GM12878 (cell line): ENCODE measurements around the gene ZSCAN22. TPM values are rescaled to one million over a fixed set of nuclear protein-coding genes. Genes with fewer than 3 reads are reported as not detected.

Experiments
- ATF3 ChIP-seq: IDR thresholded peaks from 2 replicates; pipeline ENCODE4 v1.6.1; 2011; ENCODE audit warnings: low read depth, mild to moderate bottlenecking, low read length, moderate library complexity, borderline replicate concordance; ENCODE audit errors: extremely low read depth
- CEBPB ChIP-seq, 2 experiments: fragments of 150-350 bp in 1 of 2; IDR thresholded peaks; 2 replicates each; pipeline ENCODE4 v1.6.1; 2012 to 2014; ENCODE audit warnings: low read depth in 2 of 2, low read length in 2 of 2, borderline replicate concordance in 1 of 2, inconsistent platforms in 1 of 2
- CHD4 ChIP-seq: fragments of 200-600 bp; sonication (generic); IDR thresholded peaks from 2 replicates; pipeline ENCODE4 v1.6.1; 2016; ENCODE audit warnings: mild to moderate bottlenecking
- CTCF ChIP-seq, 3 experiments: IDR thresholded peaks in 2 of 3; conservative IDR thresholded peaks in 1 of 3; 2 replicates each; pipeline ENCODE4 v1.5.1; 2011; ENCODE audit warnings: low read depth in 3 of 3, low read length in 3 of 3, mild to moderate bottlenecking in 3 of 3, control low read depth in 2 of 3, moderate library complexity in 2 of 3, inconsistent platforms in 1 of 3, mixed read lengths in 1 of 3; ENCODE audit not compliant: control insufficient read depth in 2 of 3, insufficient read depth in 1 of 3; ENCODE audit errors: extremely low read depth in 1 of 3
- E2F8 ChIP-seq: fragments of 450-650 bp; IDR thresholded peaks from 2 replicates; pipeline ENCODE4 v1.6.1; 2018; ENCODE audit warnings: mild to moderate bottlenecking, low read depth, moderate library complexity; ENCODE audit not compliant: partially characterized antibody
- EED ChIP-seq: sonication (generic); IDR thresholded peaks from 2 replicates; pipeline ENCODE4 v1.6.1; 2016; ENCODE audit warnings: antibody characterized with exemption, low read depth
- FOS ChIP-seq: IDR thresholded peaks from 3 replicates; pipeline ENCODE4 v1.6.1; 2011; ENCODE audit warnings: borderline replicate concordance; ENCODE audit not compliant: insufficient read length; ENCODE audit errors: extremely low read depth
- JUNB ChIP-seq: IDR thresholded peaks from 2 replicates; pipeline ENCODE4 v1.6.1; 2016; ENCODE audit warnings: antibody characterized with exemption, mild to moderate bottlenecking
- KDM1A ChIP-seq: fragments of 200-600 bp; sonication (generic); IDR thresholded peaks from 2 replicates; pipeline ENCODE4 v1.6.1; 2016; ENCODE audit warnings: borderline replicate concordance
- MYC ChIP-seq: IDR thresholded peaks from 2 replicates; pipeline ENCODE4 v1.6.1; 2011; ENCODE audit warnings: mild to moderate bottlenecking, low read length, moderate library complexity, inconsistent platforms; ENCODE audit not compliant: insufficient read depth, insufficient replicate concordance, insufficient read length, severe bottlenecking
- NBN ChIP-seq: fragments of 450-650 bp; IDR thresholded peaks from 2 replicates; pipeline ENCODE4 v1.6.1; 2016
- NRF1 ChIP-seq: conservative IDR thresholded peaks from 2 replicates; pipeline ENCODE4 v1.6.1; 2011; ENCODE audit warnings: mild to moderate bottlenecking, low read depth, low read length, improper control_type of control experiment
- POLR2A ChIP-seq: IDR thresholded peaks from 2 replicates; pipeline ENCODE4 v1.6.1; 2011; ENCODE audit warnings: low read depth, mild to moderate bottlenecking, low read length
- POU2F2 ChIP-seq: IDR thresholded peaks from 3 replicates; pipeline ENCODE4 v1.6.1; 2011; ENCODE audit warnings: low read depth, mild to moderate bottlenecking, low read length, borderline replicate concordance
- RBBP5 ChIP-seq: fragments of 200-600 bp; sonication (generic); conservative IDR thresholded peaks from 2 replicates; pipeline ENCODE4 v1.6.1; 2016
- SIX5 ChIP-seq: IDR thresholded peaks from 2 replicates; pipeline ENCODE4 v1.6.1; 2011; ENCODE audit warnings: mild to moderate bottlenecking, low read depth, low read length, moderate library complexity; ENCODE audit not compliant: severe bottlenecking
- SKIL ChIP-seq: fragments of 450-650 bp; IDR thresholded peaks from 2 replicates; pipeline ENCODE4 v1.6.1; 2017; ENCODE audit warnings: mild to moderate bottlenecking, low read depth, inconsistent platforms; ENCODE audit not compliant: poor library complexity, severe bottlenecking
- SMARCA5 ChIP-seq: fragments of 450-650 bp; IDR thresholded peaks from 2 replicates; pipeline ENCODE4 v1.6.1; 2017; ENCODE audit warnings: mild to moderate bottlenecking
- ZBED1 ChIP-seq: IDR thresholded peaks from 2 replicates; pipeline ENCODE4 v1.6.1; 2016; ENCODE audit warnings: borderline replicate concordance
- ZNF274 ChIP-seq: IDR thresholded peaks from one replicate; pipeline ENCODE4 v1.8.0; 2011; ENCODE audit not compliant: insufficient read length, insufficient read depth
- polyA plus RNA-seq, 11 experiments: library from polyadenylated mRNA; depleted of rRNA in 4 of 11; unstranded in 6 of 11; stranded (reverse) in 5 of 11; fragments of >200 nt; fragmentation: Nextera tagmentation in 4 of 11; fragmentation: Illumina TruSeq in 1 of 11; extraction: Ambion mirVana in 4 of 11; extraction: Trizol in 1 of 11; gene quantifications; 1 replicate in 1 of 11; 2 replicates in 10 of 11; pipeline versions ENCODE4 v1.2.1 to v1.2.3, GENCODE V29; 2011 to 2016; ENCODE audit warnings: inconsistent platforms in 2 of 11, missing spikeins in 2 of 11, low read depth in 1 of 11
- total RNA-seq, 4 experiments: library from RNA; depleted of rRNA in 3 of 4; stranded (reverse); fragments of >200 nt in 3 of 4; fragmentation: Illumina TruSeq in 1 of 4; extraction: Trizol in 1 of 4; gene quantifications; 2 replicates each; pipeline versions ENCODE4 v1.2.1 to v1.2.3, GENCODE V29; 2013 to 2021

The ZSCAN22 gene
- total and polyA plus RNA-seq, 10 of the 15 experiments (the other 5 are each of a cell fraction or from before 2014, with no cell fraction given) = 0.49 to 3.9 (median 2.6) TPM

GRCh38 chr19:58326914-58327726 is at the start of gene ZSCAN22 (continued):
- TF ChIP-seq FOS = no peak
- no peak for TF ChIP-seq CHD4
- peak; percentile 7; the same call in 1 of the 3 replicates for TF ChIP-seq POU2F2
- no peak for TF ChIP-seq RBBP5
- peak; percentile 96 for TF ChIP-seq NBN
- peak; percentile 41; the same call in 1 of the 2 replicates for TF ChIP-seq ATF3
- no peak for TF ChIP-seq JUNB
- TF ChIP-seq CTCF (IDR thresholded peaks at IDR 0.05 in 2 of 3, conservative IDR thresholded peaks at IDR 0.05 in 1 of 3; ENCODE audit: control insufficient read depth in 2 of 3, extremely low read depth in 1 of 3, insufficient read depth in 1 of 3, low read depth in 3 of 3, low read length in 3 of 3) = no peak
- no peak for TF ChIP-seq ZNF274
- no peak for TF ChIP-seq MYC
- peak; percentile 88 for TF ChIP-seq POLR2A
- no peak; the same call in 1 of the 2 replicates for TF ChIP-seq ZBED1
- TF ChIP-seq KDM1A = no peak
- TF ChIP-seq EED = no peak
- no peak for TF ChIP-seq NRF1
- TF ChIP-seq SIX5 = peak; percentile 99
- no peak for TF ChIP-seq CEBPB (IDR thresholded peaks at IDR 0.05; ENCODE audit: borderline replicate concordance in 1 of 2, low read depth in 2 of 2, low read length in 2 of 2)
- peak; percentile 53 for TF ChIP-seq SKIL
- peak; percentile 76; the same call in 1 of the 2 replicates for TF ChIP-seq SMARCA5
- no peak for TF ChIP-seq E2F8
